Stromal cell of bone marrow (primary cell): ENCODE results near the gene LSS.
"Not testable (repeated sequence)": the region's sequence is repeated elsewhere in the genome, so short reads cannot be mapped to it uniquely, and the experiment has no call there.

Source experiments
- DNase-seq: peaks from one replicate; pipeline ENCODE4 v3.0.0-alpha.2; 2012; ENCODE audit warnings: low read depth

LSS gene

DNA sequence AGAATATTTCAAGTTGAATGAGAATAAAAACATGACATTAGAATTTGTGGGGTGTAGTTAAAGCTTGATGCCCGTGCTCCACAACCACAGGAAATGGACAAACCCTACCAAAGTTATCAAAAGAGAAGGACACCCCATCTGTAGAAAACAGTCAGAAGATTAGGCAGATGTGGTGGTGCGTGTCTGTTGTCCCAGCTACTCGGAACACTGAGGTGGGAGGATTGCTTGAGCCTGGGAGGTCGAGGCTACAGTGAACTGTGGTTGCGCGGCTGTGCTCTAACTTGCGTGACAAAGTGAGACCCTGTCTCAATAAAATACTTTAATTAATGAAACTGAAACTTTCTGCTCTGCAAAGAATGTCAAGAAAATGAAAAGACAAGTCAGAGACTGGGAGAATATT, 42.9 kb downstream of the LSS start:
- DNase-seq = no peak

DNA sequence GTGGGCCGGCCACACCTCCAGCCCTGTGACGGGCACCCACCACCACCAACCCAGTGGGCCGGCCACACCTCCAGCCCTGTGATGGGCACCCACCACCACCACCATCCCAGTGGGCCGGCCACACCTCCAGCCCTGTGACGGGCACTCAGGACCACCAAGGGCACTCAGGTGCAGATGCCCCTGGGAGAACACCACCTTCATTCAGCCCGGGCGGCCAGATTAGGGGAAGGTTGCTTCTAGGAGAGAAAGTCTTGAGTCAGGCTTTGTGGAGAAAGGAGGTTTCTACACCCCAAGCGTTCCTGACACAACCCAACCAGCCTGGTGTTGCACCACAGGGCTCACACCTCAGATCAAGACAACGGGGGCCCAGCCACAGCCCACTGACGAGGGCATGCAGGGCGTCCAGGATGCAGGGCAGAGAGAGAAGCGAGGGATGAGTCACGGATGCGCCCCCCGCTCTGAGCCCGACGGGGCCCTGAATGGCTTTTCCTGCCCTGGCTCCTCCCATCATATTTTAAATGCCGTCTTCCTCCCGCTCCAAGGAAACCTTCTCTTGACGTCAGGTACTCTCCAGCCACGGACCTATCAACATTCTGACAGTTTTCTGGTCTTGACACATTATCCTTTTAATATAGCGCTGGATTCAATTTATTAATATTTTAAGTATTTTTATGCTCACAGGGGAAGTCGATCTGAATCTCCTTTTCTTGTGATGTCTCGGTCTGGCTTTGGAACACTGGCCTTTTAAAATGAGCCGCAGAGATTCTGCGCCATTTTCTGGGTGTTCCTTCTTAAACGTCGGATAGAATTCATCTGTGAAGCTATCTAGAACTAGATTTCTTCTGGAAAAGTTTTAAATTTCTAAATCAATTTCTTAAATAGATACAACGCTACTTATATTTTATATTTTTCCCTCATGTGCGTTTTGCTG, 43.7 kb downstream of the LSS start:
- peak; percentile 67 for DNase-seq

- DNase-seq = peak; percentile 18
Observed at GRCh38 chr21:46183910-46184624, 44.5 kb downstream of the LSS start, which contains the start of gene SPATC1L. Gene SPATC1L (minus strand): TSS chr21:46184459. CDS start chr21:46182816, 1,643 bp downstream.

DNA sequence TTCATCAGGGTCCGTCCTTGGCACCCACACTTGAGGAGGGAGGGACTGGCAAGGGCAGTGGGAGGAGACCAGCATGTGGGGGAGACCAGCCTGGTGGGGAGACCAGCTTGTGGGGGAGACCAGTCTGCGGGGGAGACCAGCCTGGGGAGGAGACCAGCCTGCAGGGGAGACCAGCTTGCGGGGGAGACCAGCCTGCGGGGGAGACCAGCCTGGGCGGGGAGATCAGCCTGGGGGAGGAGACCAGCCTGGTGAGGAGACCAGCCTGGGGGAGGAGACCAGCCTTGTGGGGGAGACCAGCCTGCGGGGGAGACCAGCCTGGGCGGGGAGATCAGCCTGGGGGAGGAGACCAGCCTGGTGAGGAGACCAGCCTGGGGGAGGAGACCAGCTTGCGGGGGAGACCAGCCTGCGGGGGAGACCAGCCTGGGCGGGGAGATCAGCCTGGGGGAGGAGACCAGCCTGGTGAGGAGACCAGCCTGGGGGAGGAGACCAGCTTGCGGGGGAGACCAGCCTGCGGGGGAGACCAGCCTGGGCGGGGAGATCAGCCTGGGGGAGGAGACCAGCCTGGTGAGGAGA, 45.2 kb downstream of the LSS start:
- DNase-seq = not testable (repeated sequence)

GRCh38 chr21:46182548-46183336, 45.8 kb downstream of the LSS start:
- DNase-seq = no peak

- no peak for DNase-seq
Observed at GRCh38 chr21:46181953-46182547, 46.5 kb downstream of the LSS start.

DNA sequence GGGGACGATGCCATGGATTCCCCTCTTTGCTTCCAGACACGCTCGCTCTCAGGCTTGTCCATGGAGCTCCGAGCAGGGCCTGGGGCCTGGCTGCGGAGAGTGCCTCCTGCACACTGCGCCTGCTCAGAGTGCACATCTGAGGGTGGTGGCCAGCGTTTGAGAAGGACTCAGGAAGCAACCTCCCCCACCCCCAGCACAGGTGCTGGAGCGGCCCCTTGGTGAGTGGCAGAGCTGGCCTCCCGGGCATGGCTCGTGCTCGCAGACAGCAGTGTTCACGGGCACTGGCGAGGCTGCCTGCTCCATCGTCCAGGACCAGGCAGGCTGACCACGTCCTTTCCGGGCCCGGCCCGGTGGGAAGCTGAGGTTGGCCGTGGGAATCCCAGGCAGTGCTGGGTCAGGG, 47.1 kb downstream of the LSS start:
- no peak for DNase-seq

- DNase-seq = no peak
Observed at GRCh38 chr21:46180778-46181391, 47.7 kb downstream of the LSS start.

- DNase-seq = no peak
Observed at GRCh38 chr21:46180079-46180722, 48.4 kb downstream of the LSS start.

- DNase-seq = no peak
Observed at GRCh38 chr21:46179708-46180078, 48.9 kb downstream of the LSS start.

DNA sequence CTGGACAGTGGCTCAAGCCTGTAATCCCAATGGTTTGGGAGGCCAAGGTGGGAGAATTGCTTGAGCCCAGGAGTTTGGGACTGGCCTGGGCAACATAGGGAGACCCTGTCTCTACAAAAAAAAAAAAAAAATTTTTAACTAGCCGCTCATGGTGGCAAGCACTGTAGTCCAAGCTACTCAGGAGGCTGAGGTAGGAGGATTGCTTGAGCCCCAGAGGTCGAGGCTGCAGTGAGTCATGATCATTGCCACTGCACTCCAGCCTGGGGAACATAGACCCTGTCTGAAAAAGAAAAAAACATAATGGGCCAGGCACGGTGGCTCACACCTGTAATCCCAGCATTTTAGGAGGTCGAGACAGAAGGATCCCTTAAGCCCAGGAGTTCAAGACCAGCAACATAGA, 49.6 kb downstream of the LSS start:
- no peak for DNase-seq

GRCh38 chr21:46176443-46177129, 52.0 kb downstream of the LSS start:
- DNase-seq = not testable (repeated sequence)

GRCh38 chr21:46173573-46173972, 55.0 kb downstream of the LSS start:
- no peak for DNase-seq

DNA sequence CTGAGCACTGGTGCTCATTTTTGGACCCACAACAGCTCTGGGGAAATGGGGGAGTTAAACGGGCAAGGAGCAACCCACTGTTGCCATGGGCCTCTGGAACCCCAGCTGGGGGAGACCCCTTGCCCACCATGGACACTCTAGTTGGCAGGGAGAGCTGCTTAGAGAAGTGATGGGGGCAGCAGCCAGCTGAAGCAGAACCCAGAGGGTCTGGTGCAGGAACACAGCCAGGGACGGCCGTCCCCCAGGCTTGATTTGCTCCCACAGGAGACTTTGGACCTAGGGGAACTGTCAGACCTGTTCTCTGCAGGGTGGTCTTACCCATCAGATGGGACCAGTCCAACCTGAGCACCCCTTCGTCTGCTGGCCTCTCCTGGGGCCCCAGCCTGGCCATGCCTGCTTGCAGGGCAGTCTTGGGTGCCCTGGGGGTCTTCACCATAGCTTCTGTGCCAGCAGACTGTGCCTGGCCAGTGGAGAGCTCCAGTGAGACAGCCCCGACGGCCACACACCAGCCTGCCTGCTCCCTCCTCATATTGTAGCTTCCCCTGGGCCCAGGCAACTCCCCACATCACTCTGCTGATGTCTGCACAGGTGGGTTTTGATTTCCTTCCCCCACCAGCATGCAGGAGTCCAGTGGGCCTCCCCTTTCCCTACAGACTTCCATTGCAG, 55.6 kb downstream of the LSS start:
- no peak for DNase-seq

DNA sequence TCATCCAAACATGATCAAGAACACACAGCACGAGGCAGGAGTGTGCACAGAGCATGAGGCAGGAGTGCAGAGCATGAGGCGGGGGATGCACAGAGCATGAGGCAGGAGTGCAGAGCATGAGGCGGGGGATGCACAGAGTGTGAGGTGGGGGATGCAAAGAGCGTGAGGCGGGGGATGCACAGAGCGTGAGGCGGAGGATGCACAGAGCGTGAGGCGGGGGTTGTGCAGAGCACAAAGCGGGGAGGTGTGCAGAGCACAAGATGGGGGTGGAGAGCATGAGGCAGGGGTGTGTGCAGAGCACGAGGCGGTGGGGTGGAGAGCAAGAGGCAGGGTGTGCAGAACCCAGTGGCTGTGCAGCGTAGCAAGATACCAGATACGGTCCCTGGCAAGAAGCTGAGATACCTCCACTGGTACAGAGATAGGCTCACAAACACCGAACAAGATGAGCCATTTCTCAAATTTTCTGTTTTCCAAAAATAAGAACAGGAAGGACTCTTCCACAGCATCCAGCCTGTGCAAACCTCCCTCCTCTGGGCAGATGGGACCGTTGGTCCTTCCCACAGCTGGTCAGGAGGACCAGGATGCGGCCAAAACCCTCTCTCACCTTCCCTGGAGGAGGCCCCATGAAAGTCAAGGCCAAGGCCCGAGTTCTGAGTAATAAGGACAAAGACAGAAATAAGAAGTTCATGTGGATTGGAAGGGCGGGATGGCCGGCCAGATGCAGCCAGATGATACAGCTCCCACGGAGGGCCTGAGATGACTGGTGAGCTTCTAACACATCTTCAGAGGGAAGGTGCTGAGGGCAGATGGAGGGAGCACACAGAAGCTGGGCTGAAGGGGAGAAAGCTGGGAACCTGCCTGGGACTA, 56.3 kb downstream of the LSS start:
- no peak for DNase-seq

- peak; percentile 47 for DNase-seq
Observed at GRCh38 chr21:46171585-46171984, 57.0 kb downstream of the LSS start.

DNA sequence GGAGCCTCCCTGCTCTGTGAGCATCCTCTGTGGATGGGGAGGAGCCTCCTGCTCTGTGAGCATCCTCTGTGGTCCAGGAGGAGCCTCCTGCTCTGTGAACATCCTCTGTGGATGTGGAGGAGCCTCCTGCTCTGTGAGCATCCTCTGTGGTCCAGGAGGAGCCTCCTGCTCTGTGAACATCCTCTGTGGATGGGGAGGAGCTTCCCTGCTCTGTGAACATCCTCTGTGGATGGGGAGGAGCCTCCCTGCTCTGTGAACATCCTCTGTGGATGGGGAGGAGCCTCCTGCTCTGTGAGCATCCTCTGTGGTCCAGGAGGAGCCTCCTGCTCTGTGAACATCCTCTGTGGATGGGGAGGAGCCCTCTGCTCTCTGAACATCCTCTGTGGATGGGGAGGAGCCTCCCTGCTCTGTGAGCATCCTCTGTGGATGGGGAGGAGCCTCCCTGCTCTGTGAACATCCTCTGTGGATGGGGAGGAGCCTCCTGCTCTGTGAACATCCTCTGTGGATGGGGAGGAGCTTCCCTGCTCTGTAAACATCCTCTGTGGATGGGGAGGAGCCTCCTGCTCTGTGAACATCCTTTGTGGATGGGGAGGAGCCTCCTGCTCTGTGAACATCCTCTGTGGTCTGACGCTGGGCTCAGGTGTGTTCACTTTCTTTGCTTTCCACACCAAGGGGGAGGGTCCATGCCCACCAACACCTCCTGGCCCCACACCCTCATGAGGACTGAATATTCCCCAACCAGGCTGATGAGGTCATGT, 58.0 kb downstream of the LSS start:
- not testable (repeated sequence) for DNase-seq
